ENCODE data around the gene PLD6. TPM values are rescaled to one million over a fixed set of nuclear protein-coding genes. Genes with fewer than 3 reads are reported as not detected.

Gene PLD6, protein sequence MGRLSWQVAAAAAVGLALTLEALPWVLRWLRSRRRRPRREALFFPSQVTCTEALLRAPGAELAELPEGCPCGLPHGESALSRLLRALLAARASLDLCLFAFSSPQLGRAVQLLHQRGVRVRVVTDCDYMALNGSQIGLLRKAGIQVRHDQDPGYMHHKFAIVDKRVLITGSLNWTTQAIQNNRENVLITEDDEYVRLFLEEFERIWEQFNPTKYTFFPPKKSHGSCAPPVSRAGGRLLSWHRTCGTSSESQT
- 5.0 and 6.9 TPM in 2 replicates for polyA plus RNA-seq

DNA sequence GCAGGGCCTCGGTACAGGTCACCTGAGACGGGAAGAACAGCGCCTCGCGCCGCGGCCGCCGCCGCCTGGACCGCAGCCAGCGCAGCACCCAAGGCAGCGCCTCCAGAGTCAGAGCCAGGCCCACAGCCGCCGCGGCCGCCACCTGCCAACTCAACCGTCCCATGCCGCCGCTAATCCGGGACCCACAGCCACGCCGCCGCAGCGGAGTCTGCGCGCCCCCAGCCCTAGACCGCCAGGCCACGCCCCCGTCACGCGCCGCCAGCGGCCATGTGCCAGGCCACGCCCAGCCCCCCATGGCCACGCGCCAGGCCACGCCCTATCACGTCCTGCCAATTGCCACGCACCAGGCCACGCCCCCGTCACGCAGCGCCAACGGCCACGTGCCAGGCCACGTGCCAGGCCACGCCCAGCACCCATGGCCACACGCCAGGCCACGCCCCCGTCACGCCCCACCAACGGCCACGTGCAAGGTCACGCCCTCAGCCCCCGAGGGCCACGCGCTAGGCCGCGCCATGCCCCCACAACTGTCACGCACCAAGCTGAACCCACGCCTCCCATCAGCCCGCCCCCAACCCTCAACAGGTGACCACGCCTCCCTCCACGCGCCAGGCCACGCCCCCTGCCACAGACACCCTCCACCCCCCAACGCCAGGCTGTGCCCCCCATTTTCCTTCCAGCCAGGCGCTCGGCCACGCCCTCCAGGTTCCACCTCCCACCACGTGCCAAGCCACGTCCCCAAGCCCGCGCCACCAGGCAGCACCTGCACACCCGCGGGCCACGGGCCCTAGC, at the start of gene PLD6:
Gene PLD6 (minus strand): TSS at position 210 of the 789 bp plus-strand sequence. CDS start 47 bp downstream, at position 163.

DNA sequence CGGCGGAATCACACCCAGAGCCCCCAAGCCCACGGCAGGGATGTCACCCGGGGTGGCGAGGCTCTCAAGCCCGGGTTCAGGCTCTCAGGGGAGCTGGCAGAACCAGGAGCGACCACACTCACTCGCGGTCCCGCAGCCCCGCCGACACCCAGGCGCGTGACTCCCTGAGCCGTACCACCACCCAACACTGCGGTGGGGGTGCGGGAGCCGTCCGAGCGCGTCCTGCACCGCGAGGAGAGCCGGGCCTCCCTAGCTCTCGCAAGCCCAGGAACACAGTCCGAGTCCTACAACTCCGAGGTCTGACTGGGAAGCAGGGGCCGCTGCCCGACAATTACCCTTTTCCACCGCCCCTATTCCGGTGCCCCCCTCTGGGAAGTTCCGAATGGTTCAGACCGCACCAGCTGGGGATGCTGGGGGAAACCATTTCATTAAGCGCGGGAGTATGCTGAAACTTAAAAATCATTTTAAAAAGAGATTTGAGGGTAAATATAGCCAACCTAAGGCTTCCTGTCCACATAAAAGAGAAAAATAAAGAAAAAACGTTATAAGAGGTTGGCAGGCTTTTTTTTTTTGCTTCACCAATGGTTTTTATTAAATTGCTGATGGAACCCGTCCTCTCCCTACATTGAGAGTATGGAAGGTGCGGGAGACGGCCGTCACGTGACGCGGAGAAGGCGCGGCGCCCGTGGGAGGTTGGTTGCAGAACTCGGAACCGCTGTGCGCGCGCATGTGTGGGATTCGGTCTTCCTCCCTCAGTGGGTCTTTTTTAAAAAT, 31.1 kb upstream of the PLD6 start, which contains the start of gene FLCN:
Gene FLCN (minus strand): TSS at position 143 of the 774 bp plus-strand sequence. CDS start 9,031 bp downstream, outside the sequence.

Other genes with a start within 250 kb of the PLD6 start
- not detected in 2 replicates for gene TNFRSF13B, start 234.2 kb downstream of the PLD6 start, polyA plus RNA-seq
- 314 and 381 TPM in 2 replicates for gene MPRIP, start 163.9 kb downstream of the PLD6 start, polyA plus RNA-seq
- 6.1 and 6.4 TPM in 2 replicates for gene FLCN, start 30.8 kb upstream of the PLD6 start, polyA plus RNA-seq
- 117 and 187 TPM in 2 replicates for gene COPS3, start 74.9 kb upstream of the PLD6 start, polyA plus RNA-seq
- 0.78 and 0.98 TPM in 2 replicates for gene NT5M, start 97.0 kb upstream of the PLD6 start, polyA plus RNA-seq